ENCODE measurements around the gene MRPS18A.

Gene MRPS18A

GRCh38 chr6:43723737-43724295 lies 36.2 kb upstream of the MRPS18A start:
- peak; percentile 53 for TF ChIP-seq CTCF (IDR thresholded peaks at IDR 0.05; ENCODE audit: low read depth, low read length)
- H3K4me3 ChIP-seq (ENCODE audit: low read depth, low read length), result no peak overlapping the region

GRCh38 chr6:43722920-43723545 lies 35.4 kb upstream of the MRPS18A start:
- no peak for TF ChIP-seq CTCF (IDR thresholded peaks at IDR 0.05; ENCODE audit: low read depth, low read length)

DNA sequence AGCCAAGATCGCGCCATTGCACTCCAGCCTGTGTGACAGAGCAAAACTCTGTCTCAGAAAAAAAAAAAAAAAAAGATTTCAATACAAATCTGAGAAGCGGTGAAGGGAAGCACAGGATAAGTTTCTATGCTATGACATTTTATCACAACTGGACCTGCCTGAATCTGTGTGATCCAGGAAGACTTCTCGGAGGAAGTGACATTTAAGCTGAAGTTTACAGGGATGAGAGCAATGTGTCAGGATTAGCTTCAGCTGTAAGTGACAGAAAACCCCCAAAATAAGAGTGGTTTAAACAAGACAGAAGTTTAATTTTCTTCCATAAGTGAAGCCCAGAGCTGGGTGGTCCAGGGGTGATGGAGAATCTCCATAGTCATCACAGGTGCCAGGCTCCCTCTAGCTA lies 33.4 kb upstream of the MRPS18A start:
- no peak overlapping the region for H3K4me3 ChIP-seq (ENCODE audit: low read depth, low read length)
- no peak for TF ChIP-seq CTCF (IDR thresholded peaks at IDR 0.05; ENCODE audit: low read depth, low read length)

More at GRCh38 chr6:43722920-43723545, 35.4 kb upstream of the MRPS18A start:
- H3K4me3 ChIP-seq (ENCODE audit: low read depth, low read length), result no peak overlapping the region

- TF ChIP-seq CTCF (IDR thresholded peaks at IDR 0.05; ENCODE audit: low read depth, low read length), result no peak
- H3K4me3 ChIP-seq (ENCODE audit: low read depth, low read length), result no peak overlapping the region
Measured at GRCh38 chr6:43719511-43719910, 31.9 kb upstream of the MRPS18A start.

DNA sequence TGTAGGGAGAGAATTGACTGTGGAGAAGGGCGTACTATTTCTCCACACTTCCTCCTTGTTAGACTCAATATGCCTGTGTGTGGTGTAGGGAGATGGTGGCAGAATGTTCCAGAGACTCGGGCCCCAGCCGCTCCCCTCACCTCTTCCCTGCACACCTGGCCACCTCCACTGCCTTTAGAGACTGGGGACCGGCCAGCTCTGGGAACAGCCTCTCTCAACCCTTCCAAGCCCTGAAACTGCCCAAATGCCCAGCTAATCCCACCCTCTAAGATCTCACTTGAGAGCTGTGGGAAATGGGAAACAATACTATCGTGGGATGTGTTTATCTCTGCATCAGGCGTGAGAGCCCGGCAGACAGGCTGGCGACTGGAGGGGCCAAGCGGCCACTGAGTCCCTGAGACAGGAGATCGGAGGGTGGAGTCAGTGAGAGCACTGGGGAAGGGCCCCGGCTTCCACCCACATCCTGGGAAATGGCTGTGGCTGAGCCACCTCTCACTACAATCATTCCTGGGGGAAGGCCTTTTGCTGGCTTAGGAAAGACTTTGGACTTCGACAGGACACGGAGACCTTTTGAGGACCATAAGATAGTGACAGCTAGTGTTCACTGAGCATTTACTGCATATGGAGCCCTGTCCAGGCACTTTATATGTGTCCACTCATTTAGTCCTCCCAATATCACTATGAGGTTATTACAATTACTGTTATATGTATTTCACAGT lies 31.0 kb upstream of the MRPS18A start:
- TF ChIP-seq CTCF (IDR thresholded peaks at IDR 0.05; ENCODE audit: low read depth, low read length), result no peak

GRCh38 chr6:43717822-43718221 lies 30.2 kb upstream of the MRPS18A start:
- no peak overlapping the region for H3K4me3 ChIP-seq (ENCODE audit: low read depth, low read length)
- TF ChIP-seq CTCF (IDR thresholded peaks at IDR 0.05; ENCODE audit: low read depth, low read length), result no peak

More for the DNA sequence above, 31.0 kb upstream of the MRPS18A start:
- H3K4me3 ChIP-seq (ENCODE audit: low read depth, low read length), result no peak overlapping the region

- no peak for TF ChIP-seq CTCF (IDR thresholded peaks at IDR 0.05; ENCODE audit: low read depth, low read length)
- no peak overlapping the region for H3K4me3 ChIP-seq (ENCODE audit: low read depth, low read length)
Measured at GRCh38 chr6:43717389-43717788, 29.8 kb upstream of the MRPS18A start.

Data from WI38 (cell line).